Neutrophil (primary cell): ENCODE measurements around the gene PRLH.

ENCODE experiments used
- H3K27ac ChIP-seq: fragments of 200-600 bp; sonication (generic); 2 replicates; pipeline ENCODE4 v1.5.1; 2016; ENCODE audit warnings: mild to moderate bottlenecking, moderate library complexity
- H3K27me3 ChIP-seq: fragments of 200-600 bp; sonication (generic); 2 replicates; pipeline ENCODE4 v1.6.0; 2016; ENCODE audit warnings: mild to moderate bottlenecking
- H3K36me3 ChIP-seq: fragments of 200-600 bp; sonication (generic); 2 replicates; pipeline ENCODE4 v1.5.1; 2017
- H3K4me1 ChIP-seq, 2 experiments: fragments of 200-600 bp in 1 of 2; sonication (generic) in 1 of 2; 1 replicate in 1 of 2; 2 replicates in 1 of 2; pipeline versions ENCODE4 v1.5.1 to v1.6.1; 2013 to 2016; ENCODE audit warnings: low read depth in 1 of 2, low read length in 1 of 2, mild to moderate bottlenecking in 1 of 2, moderate library complexity in 1 of 2; ENCODE audit not compliant: control insufficient read depth in 1 of 2, insufficient read depth in 1 of 2
- H3K4me3 ChIP-seq, 2 experiments: fragments of 200-600 bp in 1 of 2; sonication (generic) in 1 of 2; 1 replicate in 1 of 2; 2 replicates in 1 of 2; pipeline ENCODE4 v1.5.1; 2013 to 2016; ENCODE audit warnings: low read depth in 1 of 2, low read length in 1 of 2, mild to moderate bottlenecking in 1 of 2, moderate library complexity in 1 of 2
- H3K9me3 ChIP-seq: fragments of 200-600 bp; sonication (generic); 2 replicates; pipeline ENCODE4 v1.5.1; 2016
- TF ChIP-seq, protein P1 (sequence below): fragments of 200-600 bp; sonication (generic); IDR thresholded peaks from 2 replicates; pipeline ENCODE4 v1.5.1; 2016; ENCODE audit warnings: antibody characterized with exemption

The PRLH gene, protein sequence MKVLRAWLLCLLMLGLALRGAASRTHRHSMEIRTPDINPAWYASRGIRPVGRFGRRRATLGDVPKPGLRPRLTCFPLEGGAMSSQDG

DNA sequence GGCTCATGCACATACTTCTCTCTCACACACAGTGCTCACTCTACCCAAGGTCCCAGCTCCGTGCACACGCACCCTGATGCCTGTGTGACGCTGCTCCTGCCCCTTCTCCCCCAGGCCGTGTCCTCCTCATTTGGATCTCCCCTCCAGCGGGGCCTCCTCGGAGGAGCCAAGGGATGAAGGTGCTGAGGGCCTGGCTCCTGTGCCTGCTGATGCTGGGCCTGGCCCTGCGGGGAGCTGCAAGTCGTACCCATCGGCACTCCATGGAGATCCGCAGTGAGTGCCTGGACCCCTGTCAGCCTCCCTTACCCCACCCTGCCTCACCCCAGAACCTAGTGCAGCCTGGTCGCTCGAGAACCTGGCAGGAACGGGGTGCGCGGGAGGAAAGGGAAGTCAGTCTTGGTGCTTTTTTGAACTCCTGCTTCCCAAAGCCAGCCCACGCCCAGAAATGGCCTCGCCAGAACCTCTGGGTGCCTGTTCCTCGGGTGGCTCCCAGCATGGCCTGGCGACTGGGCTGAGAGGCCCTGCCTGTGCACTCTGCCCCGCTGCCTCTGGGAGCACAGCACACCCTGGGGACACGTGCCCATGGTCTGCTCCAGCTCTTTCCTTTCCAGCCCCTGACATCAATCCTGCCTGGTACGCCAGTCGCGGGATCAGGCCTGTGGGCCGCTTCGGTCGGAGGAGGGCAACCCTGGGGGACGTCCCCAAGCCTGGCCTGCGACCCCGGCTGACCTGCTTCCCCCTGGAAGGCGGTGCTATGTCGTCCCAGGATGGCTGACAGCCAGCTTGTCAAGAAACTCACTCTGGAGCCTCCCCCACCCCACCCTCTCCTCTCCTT, at the start of gene PRLH:
Gene PRLH, plus strand, starts transcription at position 174 of the 835 bp plus-strand sequence. Its CDS starts 0 bp downstream, at position 174.
- H3K9me3 ChIP-seq, result no peaks in the 10 kb centered on the region
- H3K36me3 ChIP-seq, result no peaks in the 10 kb centered on the region
- H3K27ac ChIP-seq, result no peak within 1 kb of the TSS
- H3K4me3 ChIP-seq, result no peak within 1 kb of the TSS
- peaks cover 22% of the 10 kb centered on the region for H3K27me3 ChIP-seq
- TF ChIP-seq, protein P1, sequence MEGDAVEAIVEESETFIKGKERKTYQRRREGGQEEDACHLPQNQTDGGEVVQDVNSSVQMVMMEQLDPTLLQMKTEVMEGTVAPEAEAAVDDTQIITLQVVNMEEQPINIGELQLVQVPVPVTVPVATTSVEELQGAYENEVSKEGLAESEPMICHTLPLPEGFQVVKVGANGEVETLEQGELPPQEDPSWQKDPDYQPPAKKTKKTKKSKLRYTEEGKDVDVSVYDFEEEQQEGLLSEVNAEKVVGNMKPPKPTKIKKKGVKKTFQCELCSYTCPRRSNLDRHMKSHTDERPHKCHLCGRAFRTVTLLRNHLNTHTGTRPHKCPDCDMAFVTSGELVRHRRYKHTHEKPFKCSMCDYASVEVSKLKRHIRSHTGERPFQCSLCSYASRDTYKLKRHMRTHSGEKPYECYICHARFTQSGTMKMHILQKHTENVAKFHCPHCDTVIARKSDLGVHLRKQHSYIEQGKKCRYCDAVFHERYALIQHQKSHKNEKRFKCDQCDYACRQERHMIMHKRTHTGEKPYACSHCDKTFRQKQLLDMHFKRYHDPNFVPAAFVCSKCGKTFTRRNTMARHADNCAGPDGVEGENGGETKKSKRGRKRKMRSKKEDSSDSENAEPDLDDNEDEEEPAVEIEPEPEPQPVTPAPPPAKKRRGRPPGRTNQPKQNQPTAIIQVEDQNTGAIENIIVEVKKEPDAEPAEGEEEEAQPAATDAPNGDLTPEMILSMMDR, result no peak
- H3K4me1 ChIP-seq, result no peaks in the 10 kb centered on the region

DNA sequence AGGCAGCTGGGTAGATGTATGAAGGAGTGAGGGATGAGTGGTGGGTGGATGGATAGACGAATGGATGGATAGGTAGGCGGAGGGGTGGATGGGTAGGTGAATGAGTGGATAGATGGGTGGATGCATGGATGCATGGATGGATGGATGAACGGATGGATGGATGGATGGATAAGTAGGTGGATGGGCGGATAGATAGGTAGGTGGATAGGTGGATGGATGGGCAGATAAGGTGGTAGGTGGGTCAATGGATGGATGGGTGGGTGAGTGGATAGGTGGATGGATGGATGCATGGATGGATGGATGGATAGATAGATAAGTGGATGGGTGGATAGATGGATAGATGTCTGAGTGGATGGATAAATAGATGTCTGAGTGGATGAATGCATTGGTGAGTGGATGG, 49.2 kb upstream of the PRLH start:
- no peak overlapping the region for H3K27ac ChIP-seq
- no peak overlapping the region for H3K4me3 ChIP-seq
- H3K9me3 ChIP-seq, result no peaks in the 10 kb centered on the region
- TF ChIP-seq, protein P1, result no peak
- no peaks in the 10 kb centered on the region for H3K27me3 ChIP-seq
- H3K36me3 ChIP-seq, result no peaks in the 10 kb centered on the region
- no peaks in the 10 kb centered on the region for H3K4me1 ChIP-seq

DNA sequence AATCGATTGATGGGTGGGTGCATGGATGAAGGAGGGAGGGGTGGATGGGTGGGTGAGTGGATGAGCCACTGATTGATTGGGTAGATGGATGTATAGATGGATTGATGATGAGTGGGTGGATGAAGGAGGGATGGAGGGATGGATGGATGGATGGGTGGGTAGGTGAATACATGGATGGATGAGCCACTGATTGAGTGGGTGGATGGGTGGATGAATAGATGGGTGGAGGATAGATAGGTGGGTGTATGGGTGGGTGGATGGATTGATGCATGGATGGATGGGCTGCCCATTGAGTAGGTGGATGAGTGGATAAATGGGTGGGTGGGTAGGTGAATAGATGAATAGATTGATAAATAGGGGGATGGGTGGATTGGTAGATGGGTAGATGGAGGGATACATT, 48.4 kb upstream of the PRLH start:
- Histone ChIP-seq H3K36me3 (no peaks in the 10 kb centered on the region), H3K4me3 (no peak overlapping the region), H3K4me1 (no peaks in the 10 kb centered on the region), H3K9me3 (no peaks in the 10 kb centered on the region), H3K27me3 (no peaks in the 10 kb centered on the region), H3K27ac (no peak overlapping the region)
- TF ChIP-seq, protein P1, result no peak

DNA sequence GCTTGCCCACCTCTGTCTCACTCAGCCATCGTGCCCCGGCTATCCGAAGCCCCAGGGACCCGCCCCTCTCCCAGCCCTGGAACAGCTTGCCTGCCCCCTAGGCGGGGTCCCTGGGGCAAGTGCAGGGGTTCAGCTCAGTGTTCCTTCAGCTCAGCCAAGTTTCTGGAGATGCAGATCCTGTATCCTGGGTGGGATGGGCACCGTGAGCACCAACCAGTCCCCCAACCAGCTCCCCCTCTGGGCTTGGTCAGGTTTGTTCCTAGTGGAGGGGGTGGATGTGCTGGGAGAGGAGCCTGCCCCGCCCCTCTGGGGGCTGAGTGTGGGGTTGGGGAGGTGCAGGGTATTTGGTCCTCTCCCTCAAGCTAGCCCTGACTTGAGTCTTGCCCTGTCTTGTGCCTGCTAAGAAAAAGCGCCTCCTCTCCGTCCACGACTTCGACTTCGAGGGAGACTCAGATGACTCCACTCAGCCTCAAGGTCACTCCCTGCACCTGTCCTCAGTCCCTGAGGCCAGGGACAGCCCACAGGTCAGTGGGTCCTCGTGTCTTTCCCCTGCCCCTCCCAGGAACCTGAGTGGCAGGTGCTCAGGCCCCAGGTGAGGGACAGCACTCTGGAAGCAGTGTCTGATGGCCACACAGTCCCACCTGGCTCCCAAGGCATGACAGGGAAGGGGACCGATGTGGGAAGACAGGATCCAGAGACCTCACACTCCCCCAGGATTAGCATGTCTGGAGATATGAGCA, 46.7 kb upstream of the PRLH start:
- Histone ChIP-seq H3K4me3 (no peak overlapping the region), H3K36me3 (no peaks in the 10 kb centered on the region), H3K27me3 (no peaks in the 10 kb centered on the region), H3K27ac (no peak overlapping the region), H3K4me1 (no peaks in the 10 kb centered on the region), H3K9me3 (no peaks in the 10 kb centered on the region)
- TF ChIP-seq, protein P1, result no peak

DNA sequence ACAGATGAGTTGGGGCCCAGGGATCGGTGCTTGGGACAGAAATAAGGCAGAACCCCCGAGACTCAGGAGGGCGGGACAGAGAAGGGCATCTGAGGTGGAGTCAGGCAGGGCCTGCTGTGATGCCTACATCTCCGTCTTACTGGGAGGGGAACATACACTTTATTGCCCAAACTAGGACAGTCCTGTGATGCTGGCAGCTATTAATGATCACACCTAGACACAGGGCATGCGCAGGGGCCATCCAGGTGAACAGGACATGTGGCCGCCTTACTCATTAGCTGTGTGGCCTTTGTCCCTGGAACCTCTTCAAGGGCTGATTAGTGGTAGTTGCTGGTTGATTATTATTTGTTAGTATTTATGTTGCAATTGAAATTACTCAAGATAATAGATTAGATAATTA, 46.1 kb upstream of the PRLH start:
- Histone ChIP-seq H3K36me3 (no peaks in the 10 kb centered on the region), H3K4me1 (no peaks in the 10 kb centered on the region), H3K9me3 (no peaks in the 10 kb centered on the region), H3K4me3 (no peak overlapping the region), H3K27me3 (no peaks in the 10 kb centered on the region), H3K27ac (no peak overlapping the region)
- TF ChIP-seq, protein P1, result no peak
